Measurements from ENCODE around the gene CCDC88A.

Gene CCDC88A

GRCh38 chr2:55419679-55420438 lies at the start of gene CCDC88A (continued):
- TF ChIP-seq HOXD13 (CRISPR knock-in tag; IDR thresholded peaks at IDR 0.05; ENCODE audit: borderline replicate concordance) (peak; percentile 43; the same call in 1 of the 2 replicates), REST (tag by site-specific recombination; IDR thresholded peaks at IDR 0.05) (no peak), INSM2 (tag by site-specific recombination; IDR thresholded peaks at IDR 0.05) (peak; percentile 76; the same call in 1 of the 2 replicates), ZNF174 (tag by site-specific recombination; IDR thresholded peaks at IDR 0.05) (no peak), ZNF394 (tag by site-specific recombination; IDR thresholded peaks at IDR 0.05; ENCODE audit: borderline replicate concordance) (peak; percentile 99), ZBTB17 (tag by site-specific recombination; IDR thresholded peaks at IDR 0.05) (peak; percentile 95), ZNF529 (tag by site-specific recombination; IDR thresholded peaks at IDR 0.05; ENCODE audit: insufficient replicate concordance) (no peak), ZNF214 (tag by site-specific recombination; IDR thresholded peaks at IDR 0.05; ENCODE audit: borderline replicate concordance) (no peak), SETDB1 (IDR thresholded peaks at IDR 0.05; ENCODE audit: insufficient read length, low read length) (no peak), ZNF433 (tag by site-specific recombination; IDR thresholded peaks at IDR 0.05; ENCODE audit: low read depth) (no peak), ZNF24 (tag by site-specific recombination; IDR thresholded peaks at IDR 0.05) (peak; percentile 91), ZBTB44 (tag by site-specific recombination; IDR thresholded peaks at IDR 0.05) (peak; percentile 92), ZNF585B (tag by site-specific recombination; IDR thresholded peaks at IDR 0.05) (no peak), ZNF830 (tag by site-specific recombination; IDR thresholded peaks at IDR 0.05; ENCODE audit: low read depth) (no peak), ZNF624 (tag by site-specific recombination; IDR thresholded peaks at IDR 0.05) (0 out of 2 replicates have a peak, but pooled peaks have one; percentile 28), ZNF658 (tag by site-specific recombination; IDR thresholded peaks at IDR 0.05) (no peak), ZNF366 (tag by site-specific recombination; conservative IDR thresholded peaks at IDR 0.05) (peak; percentile 61; the same call in 1 of the 2 replicates), ZNF837 (tag by site-specific recombination; IDR thresholded peaks at IDR 0.05) (no peak), ZNF223 (tag by site-specific recombination; IDR thresholded peaks at IDR 0.05) (no peak), PATZ1 (tag by site-specific recombination; IDR thresholded peaks at IDR 0.05) (peak; percentile 100), ZNF555 (tag by site-specific recombination; conservative IDR thresholded peaks at IDR 0.05) (no peak), ZSCAN16 (tag by site-specific recombination; IDR thresholded peaks at IDR 0.05) (no peak), ZNF623 (tag by site-specific recombination; IDR thresholded peaks at IDR 0.05) (peak; percentile 19; the same call in 1 of the 2 replicates), ZNF2 (tag by site-specific recombination; IDR thresholded peaks at IDR 0.05) (peak; percentile 83), ZNF132 (tag by site-specific recombination; IDR thresholded peaks at IDR 0.05; ENCODE audit: borderline replicate concordance) (no peak), BCL11A (tag by site-specific recombination; IDR thresholded peaks at IDR 0.05; ENCODE audit: low read depth) (0 out of 2 replicates have a peak, but pooled peaks have one; percentile 42), ZNF362 (tag by site-specific recombination; IDR thresholded peaks at IDR 0.05) (peak; percentile 39), ZNF202 (tag by site-specific recombination; IDR thresholded peaks at IDR 0.05; ENCODE audit: borderline replicate concordance) (no peak)

Measured in HEK293 (cell line).